Femur (tissue), 1 donor: ENCODE measurements around the gene NAPSA.

Experiments used
- DNase-seq: peaks from one replicate; pipeline ENCODE4 v3.0.0-alpha.2; 2017

NAPSA gene

DNA sequence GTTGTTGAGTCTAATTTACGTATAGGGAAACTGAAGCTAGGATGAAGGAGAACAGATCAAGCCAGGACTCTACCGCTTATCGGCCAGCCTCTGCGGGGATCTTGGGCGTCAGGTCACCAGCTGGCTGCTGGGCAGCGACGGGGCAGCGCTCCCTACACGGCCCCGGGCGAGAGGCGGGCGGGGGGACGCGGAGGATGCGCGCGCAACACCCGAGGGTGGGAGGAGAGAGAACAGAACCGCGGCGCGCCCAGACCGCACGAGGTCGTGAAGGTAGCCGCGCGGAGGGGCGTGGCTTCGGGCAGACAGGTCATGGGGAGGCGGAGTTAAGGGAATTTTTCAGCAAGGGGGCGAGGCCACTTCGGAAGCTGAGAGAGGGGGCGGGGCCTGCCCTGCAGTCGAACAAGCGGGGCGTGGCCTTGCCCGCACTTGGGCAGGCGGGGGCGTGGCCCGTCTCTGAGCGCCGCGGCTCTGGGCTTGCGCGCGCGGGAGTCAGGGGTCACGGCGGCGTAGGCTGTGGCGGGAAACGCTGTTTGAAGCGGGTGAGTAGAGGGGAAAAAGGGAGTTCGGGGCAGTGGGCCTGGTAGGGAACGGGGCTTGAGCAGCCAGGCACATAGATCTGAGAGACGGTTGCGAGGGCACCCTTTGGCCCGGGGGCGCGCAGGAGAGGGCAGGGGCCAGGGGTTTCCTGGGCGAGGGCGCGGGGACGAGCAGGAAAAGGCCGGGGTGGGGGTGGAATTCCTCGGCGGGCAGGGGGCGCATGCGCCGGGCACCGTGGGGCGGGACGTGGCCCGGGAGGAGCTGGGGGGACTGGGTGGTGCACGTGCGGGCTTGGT lies 18.6 kb upstream of the NAPSA start, which contains the start of gene POLD1:
POLD1 (plus strand) TSS at position 496 of the 833 bp plus-strand sequence. CDS start 14,505 bp downstream, outside the sequence.
- peak; percentile 97 for DNase-seq

DNA sequence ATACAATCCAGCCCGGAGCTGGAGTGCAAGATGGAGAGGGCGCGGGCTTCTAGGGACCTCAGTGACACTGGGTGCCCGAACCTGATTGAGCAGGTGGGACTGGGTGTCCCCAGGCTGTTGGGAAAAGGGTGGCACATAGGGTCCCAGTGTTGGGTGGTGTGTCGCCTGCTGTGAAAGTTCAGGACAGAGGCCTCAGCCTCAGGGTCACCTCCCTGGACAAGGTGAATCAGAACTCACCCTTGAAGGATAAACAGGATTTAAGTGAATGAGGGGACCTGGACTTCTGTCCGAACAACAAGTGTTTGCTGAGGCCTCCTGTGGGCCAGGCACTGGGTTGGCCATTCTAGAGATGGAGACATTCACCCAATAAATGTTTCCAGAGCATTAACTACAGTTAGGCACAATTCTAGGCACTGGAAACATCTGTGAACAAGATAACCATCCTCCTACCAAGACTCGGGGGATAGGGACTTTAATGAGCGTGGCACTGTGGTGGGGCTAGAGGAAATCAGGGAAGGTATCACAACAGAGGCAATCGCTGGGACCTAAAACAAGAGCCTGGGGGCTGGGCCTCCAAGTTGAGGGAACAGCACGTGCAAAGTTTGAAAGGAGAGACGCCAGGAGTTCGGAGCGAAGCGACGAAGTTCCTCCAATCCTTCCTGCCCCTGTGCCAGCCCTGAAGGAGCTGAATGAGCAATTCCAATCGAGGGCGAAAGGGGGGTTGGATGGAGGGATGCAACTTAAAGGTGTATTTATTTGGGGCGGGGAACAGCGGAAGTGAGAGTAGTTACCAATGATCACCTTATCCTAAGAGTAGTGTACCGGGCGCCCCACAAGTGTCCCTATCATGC lies 17.8 kb upstream of the NAPSA start:
- no peak for DNase-seq

DNA sequence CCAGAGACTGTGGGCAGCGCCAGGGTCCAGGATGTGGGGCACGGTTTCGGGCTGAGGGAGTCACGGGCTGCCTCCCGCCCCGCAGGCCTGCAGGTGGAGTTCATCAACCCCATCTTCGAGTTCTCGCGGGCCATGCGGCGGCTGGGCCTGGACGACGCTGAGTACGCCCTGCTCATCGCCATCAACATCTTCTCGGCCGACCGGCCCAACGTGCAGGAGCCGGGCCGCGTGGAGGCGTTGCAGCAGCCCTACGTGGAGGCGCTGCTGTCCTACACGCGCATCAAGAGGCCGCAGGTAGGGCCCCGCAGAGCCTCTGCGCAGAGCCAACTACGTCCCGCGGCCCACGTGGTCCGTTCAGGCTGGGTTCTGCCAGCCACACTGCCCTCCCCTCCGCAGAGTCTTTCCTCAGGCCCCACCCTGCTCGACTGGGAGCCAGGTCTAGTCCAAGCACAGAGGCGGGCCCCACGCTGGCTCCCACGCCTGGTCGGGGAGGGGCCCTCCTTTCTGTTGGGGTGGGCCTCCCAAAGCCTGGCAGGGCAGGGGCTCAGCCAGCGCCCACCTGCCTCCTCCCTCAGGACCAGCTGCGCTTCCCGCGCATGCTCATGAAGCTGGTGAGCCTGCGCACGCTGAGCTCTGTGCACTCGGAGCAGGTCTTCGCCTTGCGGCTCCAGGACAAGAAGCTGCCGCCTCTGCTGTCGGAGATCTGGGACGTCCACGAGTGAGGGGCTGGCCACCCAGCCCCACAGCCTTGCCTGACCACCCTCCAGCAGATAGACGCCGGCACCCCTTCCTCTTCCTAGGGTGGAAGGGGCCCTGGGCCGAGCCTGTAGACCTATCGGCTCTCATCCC lies 16.7 kb upstream of the NAPSA start:
- no peak for DNase-seq

DNA sequence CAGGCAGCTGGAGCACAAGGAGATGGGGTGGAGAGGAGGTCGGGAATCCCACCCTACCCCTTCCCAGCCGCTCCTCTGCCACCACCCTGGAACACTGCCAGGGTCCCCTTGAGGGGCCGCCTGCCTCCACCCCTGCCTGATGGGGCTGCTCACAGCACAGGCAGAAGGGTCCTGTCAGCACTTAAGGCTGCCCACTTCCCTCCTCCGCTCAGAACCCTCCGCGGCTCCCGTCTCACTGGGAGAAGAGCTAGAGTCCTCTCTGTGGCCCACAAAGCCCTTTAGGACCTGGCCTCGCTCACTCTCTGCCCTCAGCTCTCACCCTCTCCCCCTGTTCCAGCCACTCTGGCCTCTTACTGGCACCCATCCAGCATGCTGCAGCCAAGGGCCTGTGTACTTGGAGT lies 15.3 kb upstream of the NAPSA start:
- DNase-seq = peak; percentile 47

DNA sequence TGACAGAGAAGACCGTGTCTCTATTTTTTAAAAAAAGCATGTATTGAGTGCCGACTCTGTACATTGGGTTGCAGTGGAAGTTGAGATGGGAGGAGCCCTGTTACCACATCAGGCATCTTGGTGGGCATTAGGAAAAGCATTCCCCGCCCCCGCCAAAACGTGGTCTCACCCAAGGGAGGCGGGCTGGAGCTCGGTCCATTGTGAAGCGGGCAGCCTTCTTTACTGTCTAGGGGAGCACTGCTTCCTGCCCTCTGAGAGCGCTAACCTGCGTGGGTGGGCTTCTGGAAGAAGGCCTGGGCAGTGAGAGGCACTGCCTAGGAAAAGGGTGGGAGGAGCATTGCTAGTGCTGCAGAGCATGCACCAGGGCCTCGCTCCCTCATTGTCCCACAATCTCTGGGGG lies 14.7 kb upstream of the NAPSA start:
- DNase-seq = no peak

DNA sequence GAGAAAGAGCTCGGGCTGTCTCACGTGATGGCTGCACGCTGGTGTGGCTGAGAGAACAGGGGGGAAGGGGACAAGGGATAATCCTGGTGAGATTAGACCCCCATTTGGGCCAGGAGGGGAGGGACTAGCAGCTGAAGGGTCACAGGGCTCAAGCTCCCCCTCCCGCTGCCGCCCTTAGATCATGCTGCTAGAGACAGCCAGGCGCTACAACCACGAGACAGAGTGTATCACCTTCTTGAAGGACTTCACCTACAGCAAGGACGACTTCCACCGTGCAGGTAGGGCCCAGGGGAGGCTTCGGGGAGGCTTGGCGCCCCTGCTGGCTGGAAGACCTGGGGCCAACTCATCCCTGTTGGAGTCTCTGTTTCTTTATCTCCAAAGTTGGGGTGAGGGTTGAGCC lies 14.2 kb upstream of the NAPSA start:
- DNase-seq = no peak

DNA sequence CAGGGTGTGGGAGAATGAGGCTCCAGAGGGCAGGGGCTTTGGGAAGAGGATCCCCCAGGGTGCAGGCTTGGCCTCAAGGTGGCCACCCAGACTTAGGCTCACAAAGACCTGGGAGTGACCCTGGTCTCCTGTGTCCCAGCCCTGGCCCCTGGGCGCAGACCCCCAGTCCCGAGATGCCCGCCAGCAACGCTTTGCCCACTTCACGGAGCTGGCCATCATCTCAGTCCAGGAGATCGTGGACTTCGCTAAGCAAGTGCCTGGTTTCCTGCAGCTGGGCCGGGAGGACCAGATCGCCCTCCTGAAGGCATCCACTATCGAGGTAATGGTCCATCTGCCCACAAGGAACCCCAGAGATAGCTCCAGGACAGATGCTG lies 13.4 kb upstream of the NAPSA start:
- DNase-seq = no peak

DNA sequence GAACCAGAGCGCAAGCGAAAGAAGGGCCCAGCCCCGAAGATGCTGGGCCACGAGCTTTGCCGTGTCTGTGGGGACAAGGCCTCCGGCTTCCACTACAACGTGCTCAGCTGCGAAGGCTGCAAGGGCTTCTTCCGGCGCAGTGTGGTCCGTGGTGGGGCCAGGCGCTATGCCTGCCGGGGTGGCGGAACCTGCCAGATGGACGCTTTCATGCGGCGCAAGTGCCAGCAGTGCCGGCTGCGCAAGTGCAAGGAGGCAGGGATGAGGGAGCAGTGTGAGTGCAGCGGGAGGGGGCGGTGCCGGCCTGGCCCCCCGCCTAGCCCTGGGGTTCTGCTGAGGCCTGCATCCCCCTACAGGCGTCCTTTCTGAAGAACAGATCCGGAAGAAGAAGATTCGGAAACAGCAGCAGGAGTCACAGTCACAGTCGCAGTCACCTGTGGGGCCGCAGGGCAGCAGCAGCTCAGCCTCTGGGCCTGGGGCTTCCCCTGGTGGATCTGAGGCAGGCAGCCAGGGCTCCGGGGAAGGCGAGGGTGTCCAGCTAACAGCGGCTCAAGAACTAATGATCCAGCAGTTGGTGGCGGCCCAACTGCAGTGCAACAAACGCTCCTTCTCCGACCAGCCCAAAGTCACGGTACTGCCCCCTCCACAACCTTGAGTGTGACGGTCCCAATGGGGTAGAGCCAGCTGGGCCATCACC lies 12.9 kb upstream of the NAPSA start:
- DNase-seq = no peak

DNA sequence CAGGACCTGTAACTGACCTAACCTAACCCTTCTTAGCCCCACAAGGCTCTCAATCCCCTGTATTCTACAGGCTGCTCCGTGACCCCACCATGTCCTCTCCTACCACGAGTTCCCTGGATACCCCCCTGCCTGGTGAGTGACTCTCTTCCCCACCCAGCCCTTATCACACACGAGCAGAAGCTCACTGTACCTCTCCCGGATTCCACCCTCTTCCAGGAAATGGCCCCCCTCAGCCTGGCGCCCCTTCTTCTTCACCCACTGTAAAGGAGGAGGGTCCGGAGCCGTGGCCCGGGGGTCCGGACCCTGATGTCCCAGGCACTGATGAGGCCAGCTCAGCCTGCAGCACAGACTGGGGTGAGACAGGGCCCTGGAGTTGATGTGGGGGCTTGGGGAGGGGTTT lies 12.1 kb upstream of the NAPSA start:
- DNase-seq = no peak

DNA sequence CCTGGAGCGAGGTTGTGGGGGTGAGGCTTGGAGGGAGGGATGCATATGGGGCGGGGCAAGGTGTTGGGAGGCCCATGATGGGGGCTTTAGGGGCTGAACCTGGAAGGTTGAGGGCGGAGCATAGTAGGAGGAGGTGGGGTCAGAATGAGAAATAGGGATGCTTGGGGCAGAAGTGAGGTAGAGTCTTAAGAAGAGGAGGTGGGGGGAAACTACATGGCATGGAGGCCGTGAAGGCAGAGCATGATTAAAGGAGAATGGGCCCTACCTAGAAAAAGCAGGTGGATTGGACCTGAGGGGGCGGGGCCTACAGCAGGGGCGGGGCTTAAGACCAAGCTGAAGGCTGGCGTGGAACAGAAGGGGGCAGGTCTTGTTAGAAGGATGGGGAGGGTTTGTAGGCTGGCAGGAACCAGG lies 11.6 kb upstream of the NAPSA start:
- peak; percentile 52 for DNase-seq

DNA sequence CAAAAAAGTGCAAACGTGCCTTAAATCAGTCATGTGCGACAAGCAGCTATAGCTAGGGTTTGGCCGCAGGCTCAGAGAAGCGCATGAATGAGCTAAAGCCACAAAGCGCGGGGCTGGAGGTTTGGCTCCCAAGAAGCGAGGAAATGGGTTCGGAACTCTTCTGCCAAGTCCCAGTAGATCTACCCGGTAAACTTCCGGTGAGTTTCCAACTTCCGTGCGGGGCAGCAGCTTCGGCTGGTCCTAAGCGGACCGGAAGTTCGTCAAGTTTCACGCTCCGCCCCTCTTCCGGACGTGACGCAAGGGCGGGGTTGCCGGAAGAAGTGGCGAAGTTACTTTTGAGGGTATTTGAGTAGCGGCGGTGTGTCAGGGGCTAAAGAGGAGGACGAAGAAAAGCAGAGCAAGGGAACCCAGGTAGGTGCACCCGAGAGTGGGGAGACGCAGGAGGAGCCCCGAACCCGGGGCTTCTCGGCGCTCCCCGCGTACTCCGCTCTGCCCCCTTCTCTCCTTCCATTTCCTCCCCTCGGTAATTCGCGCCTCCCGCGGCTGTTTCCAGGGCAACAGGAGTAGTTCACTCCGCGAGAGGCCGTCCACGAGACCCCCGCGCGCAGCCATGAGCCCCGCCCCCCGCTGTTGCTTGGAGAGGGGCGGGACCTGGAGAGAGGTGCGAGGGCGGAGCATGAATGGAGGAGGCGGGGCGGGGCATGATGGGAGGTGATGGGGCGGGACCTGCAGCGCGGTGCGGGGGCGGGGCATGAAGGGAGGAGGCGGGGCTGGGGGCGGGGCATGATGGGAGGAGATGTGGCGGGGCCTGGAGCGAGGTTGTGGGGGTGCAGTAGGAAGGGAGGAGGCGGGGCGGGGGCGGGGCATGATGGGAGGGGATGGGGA lies 11.0 kb upstream of the NAPSA start, which contains the start of gene NR1H2:
NR1H2 (plus strand) TSS at position 292 of the 885 bp plus-strand sequence. CDS start 1,149 bp downstream, outside the sequence.
- peak; percentile 97 for DNase-seq

DNA sequence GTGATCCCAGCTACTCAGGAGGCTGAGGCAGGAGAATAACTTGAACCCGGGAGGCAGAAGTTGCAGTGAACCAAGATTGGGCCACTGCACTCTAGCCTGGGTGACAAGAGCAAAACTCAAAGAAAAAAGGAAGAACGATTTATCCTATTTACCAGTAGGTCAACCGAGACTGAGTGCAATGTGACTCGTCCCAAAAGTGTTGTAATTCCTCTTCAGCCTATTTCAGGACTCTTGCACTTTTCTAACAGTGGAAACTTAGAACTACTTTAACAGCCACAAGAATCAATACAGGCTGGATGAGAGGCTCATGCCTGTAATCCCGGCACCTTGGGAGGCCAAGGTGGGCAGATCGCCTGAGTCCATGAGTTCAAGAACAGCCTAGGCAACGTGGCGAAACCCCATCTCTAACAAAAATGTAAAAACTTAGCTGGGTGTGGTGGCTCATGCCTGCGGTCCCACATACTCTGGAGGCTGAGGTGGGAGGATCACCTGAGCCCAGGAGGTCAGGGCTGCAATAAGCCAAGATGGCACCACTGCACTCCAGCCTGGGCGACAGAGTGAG lies 6.6 kb upstream of the NAPSA start:
- DNase-seq = no peak

DNA sequence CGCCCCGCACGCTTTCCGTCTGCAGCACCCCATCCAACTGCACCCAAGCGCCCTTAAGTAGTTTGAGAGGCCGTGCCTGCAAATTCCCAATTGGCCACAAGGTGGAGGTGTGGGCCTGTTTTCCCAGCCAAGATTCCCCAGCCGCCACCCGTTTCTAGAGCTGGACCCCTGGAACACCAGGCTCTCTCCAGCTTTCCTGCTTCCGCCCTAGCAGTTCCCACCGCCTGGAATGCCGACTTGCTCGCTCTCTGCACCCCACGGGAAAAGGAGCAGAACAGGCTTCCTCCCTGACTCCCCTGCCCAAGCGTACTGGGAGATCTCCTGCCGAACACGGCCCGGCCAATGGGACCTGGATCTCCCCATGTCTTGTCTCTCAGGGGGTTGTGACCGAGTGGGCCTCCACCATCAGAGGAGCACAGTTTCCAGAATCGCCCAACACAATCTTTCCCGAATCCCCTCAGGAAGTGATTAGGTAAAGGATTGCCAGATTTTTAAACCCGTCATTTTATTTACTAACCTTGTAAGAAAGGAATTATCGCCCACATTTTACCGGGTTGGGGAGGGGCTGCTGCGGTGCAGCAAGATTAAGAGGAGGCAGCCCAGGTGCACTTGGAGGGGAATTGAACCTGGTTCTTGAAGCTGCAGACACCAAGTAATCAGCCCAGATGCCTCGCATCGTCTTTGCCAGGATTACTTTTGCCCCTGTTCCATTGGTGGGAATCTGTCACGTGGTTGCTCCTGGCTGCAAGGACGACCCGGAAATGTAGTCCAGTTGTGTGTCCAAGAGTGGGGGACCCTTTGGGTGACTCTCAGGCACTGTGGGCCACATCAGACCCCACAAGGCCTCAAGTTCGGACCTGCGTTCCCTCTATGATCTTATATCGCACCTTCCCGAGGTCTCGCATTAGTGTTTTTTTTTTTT lies 3.5 kb upstream of the NAPSA start:
- DNase-seq = peak; percentile 91

DNA sequence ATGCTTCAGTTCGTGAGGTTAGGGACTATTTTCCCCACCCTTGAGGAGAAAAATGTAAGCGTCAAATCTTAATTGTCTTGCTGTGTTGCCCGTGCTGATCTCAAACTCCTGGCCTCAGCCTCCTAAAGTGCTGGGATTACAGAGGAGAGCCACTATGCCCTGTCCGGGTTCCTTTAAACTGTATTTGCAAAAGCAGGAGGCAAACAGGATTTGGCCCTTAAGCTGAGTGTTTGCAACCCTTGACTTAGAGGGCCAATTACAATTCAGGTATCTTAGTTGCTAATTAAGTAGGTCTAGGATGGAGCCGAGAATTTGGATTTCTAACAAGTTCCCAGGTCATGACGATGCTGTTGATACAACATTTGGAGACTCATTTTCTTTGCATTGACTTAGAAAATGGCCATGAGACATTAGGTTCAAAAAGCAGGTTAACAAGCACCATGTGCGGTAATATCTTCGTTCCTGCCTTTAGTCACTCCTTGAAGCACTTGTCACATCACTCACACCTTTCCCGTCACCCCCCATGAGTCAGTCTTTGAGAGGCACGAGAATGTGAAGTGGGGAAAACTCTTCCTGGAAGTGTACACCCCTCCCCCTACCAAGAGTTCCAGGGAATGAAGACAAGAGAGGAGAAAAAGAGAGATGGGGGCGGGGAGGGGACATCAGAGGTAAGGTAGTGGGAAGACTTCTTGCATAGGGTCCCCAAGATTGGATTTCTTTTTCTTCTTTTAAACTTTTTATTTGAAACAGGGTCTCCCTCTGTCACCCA lies 2.6 kb downstream of the NAPSA start:
- DNase-seq = no peak

DNA sequence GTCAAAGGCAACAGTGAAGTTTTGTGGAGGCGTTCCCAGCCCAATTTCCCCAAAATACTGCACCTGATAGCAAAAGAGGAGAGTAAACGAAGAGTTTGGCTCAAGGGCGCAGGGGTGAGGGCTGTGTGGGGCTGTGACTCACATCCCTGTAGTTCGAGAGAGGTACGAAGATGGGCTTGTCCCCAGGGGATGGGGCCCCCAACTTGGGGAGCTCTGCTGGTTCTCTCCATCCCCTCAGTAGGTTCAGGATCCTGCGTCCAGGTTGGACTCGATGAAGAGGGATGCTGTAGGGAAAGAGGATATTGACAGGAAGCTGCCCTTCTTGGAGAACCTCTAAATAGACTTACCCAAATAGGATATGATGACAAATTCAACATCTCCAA lies 3.4 kb downstream of the NAPSA start:
- DNase-seq = no peak

DNA sequence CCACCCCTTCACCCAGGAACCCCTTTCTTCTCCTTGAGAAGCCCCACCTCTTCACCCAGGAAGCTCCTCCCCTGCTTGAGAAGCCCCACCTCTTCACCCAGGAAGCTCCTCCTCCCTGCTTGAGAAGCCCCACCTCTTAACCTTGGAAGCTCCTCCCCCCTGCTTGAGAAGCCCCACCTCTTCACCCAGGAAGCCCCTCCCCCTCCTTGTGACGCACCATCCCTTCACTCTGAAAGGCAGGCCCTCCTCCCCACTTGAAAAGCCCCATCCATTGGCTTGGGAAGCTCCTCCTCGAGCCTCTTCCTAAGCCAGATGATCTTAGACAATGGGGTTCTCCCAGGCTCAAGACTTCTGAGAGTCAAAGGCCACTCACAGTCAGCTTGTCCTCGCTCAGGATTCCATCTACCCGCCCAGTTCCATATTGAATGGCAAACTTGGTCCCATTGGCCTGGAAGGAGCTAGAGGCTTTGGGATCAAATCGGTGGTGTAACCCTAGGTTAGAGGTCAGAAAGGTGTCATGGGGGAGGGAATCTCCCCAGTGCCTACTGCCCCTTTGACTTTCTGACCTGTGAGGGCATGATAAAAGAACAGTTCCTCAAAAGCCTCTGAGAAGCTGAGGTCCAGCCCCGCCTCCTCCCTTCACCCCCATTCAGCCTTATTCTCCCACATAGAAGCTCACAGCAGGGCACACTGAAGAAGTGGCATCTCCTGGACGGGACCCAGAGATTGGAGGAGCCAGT lies 4.0 kb downstream of the NAPSA start:
- no peak for DNase-seq

DNA sequence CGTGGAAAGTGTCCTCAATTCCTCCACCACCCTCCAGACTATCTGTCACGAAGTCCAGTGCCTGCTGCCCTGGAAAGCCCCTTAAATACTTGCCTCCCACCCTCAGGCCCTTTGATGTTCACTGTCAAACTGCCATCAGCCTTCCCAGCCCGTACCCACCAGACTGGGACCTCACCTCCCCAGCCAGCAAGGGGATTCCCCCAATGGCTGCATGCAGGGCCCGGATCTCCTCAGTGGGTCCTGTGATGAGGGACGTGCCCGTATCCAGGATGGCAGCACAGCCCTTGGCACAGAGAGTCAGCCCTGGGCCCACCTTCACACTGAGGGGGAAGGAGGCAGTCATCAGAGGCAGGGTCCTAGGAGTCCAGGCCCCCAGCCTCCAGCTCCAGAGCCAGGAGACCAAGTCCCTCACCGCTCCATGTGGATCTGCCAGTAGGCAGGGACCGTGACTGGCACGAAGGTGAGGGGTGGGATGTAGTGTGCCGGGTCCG lies 6.1 kb downstream of the NAPSA start:
- DNase-seq = no peak
